Right ventricle myocardium inferior (tissue), 1 donor: Measurements from ENCODE around the gene MGST1. TPM values are rescaled to one million over a fixed set of nuclear protein-coding genes. Genes with fewer than 3 reads are reported as not detected.
"Not testable (repeated sequence)": the region's sequence is repeated elsewhere in the genome, so short reads cannot be mapped to it uniquely, and the experiment has no call there.

Experiments
- ATAC-seq: fragments of 200-7000 bp; cut with Tn5 transposase; one replicate; pipeline ENCODE4 v1.9.1; 2020; ENCODE audit warnings: mild to moderate bottlenecking, moderate library complexity
- DNase-seq: peaks from one replicate; pipeline ENCODE4 v3.0.0; 2021; ENCODE audit errors: missing footprints
- intact Hi-C: fragments of 100-400 bp; cut with DNase I; formaldehyde crosslinking; loops from one replicate; pipeline ENCODE4 v1.11.0; 2022
- total RNA-seq: library from RNA; stranded (reverse); fragmentation: NEBNext Ultra II Directional; extraction: Animal tissue kit (Norgen Biotek cat#: 25700); gene quantifications from one replicate; pipeline ENCODE4 v1.2.1, GENCODE V29; 2021
- donor health status: DM: no; HTN: yes; CAD: no; lungs with severe emphysema.

MGST1 gene
- total RNA-seq, 1 donor from 2014 or later, result 60.1 TPM

DNA sequence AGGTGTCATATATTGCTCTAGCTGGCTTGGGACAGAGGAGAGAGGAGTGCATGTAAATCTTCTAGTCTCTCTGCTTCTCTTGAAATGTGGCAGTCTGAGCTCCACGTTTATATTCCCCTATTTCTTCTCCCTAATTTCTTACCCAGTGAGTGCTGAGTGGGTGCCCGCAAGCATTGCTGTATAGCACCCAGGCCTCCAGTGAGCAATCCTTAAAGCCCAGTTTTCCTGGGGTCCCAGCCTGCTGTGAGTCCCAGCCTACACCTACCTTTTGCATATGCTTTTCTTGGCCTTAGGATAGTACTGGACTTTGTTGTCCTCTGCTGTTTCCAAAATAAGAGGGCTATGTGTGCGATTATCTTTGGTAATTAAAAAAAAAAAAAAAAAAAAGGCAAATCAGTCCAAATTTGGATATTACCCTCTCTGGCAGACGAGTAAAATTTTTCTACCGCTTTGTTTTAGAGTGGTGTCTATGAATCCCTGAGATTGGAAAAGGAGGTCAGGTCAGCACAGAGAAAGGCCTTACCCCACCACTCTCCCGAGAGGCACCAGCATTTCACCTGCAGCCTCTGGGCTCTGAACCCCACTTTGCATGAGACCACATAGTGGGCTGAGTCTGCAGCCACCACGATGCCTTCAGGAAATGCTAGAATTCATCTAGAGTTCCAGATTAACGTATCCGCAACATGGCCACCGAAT is 1.1 kb downstream of the MGST1 start:
- intact Hi-C loops, result no loop called here
- DNase-seq, result no peak
- peak; percentile 5 for ATAC-seq

- ATAC-seq (peak; percentile 76), DNase-seq (peak; percentile 67)
These were observed 1.7 kb downstream of the MGST1 start for GRCh38 chr12:16349131-16349460.

DNA sequence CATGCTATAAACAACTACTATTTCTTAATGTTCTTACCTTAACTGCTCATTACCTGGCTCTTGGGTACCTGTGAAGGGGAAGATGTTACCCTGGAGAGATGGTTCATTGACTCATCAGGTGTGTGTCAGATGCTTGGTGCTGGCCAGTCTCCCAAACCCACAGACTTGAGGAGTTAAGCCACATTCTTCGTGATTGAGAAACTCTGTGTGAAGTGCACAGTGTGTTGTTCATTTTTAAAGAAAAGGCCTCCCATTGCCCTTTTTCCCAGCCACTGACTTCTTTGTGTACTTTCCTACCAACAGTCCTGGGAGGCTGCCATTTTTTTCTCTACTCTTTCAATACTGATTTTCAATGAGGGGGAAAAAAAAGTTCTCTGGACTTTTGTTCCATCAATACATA is 3.2 kb downstream of the MGST1 start:
- intact Hi-C loops, result no loop called here
- ATAC-seq (no peak), DNase-seq (no peak)

More at GRCh38 chr12:16349131-16349460, 1.7 kb downstream of the MGST1 start:
- intact Hi-C loops, result no loop called here

GRCh38 chr12:16352481-16352880 is 5.0 kb downstream of the MGST1 start:
- intact Hi-C loops, result no loop called here
- DNase-seq (no peak), ATAC-seq (no peak)

GRCh38 chr12:16358878-16359277 is 11.4 kb downstream of the MGST1 start:
- ATAC-seq (no peak), DNase-seq (no peak)
- intact Hi-C loops, result no loop called here

DNA sequence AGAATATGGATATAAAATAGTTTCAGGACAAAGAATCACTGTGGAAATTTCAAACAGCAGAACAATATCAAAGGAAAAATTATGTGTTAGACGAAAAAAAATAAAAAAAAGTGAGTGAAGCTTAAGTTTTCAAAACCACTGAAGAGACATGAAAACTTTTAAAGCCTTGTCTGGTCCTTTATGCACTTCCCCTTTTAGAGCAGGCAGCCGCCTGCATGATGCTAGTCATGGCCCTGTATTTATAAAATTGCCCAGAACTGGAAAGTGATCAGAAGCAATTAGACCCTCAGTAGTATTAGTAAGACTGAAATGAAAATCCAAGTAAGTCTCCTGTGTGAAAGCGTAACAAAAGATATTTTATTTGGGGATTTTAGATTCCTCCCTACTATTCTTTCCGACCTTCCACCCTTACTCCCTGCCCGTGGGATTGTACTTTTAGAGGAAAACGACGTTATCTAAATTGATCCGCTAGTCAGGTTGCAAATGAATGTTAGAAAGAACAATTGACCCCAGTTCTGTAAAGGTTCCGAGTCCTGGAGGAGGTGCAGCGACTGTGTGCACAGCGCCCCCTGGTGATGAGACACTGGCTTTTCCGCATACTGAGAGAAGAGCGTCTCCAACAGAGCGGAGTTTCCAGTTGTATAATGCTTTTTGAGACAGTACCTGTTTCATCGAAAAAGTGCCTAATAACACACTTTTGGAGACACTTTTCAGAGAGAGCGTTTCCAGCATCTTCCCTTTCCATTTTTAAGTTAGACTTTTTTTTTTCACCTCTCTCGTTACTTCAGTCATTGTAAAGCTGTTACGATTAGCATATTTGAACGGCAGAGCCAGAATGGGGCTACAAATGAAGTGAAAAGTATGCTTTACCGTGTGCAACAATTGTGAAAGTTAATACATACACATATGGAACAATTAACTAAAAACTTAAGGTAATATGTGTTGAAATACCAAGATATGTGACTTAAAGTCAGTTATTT is 12.4 kb downstream of the MGST1 start:
- DNase-seq (peak; percentile 80), ATAC-seq (peak; percentile 71)
- intact Hi-C loops, result loop anchor here (2.0 kb wide), 1 partner anchor 195 kb away; no protein-coding TSS in a partner anchor

DNA sequence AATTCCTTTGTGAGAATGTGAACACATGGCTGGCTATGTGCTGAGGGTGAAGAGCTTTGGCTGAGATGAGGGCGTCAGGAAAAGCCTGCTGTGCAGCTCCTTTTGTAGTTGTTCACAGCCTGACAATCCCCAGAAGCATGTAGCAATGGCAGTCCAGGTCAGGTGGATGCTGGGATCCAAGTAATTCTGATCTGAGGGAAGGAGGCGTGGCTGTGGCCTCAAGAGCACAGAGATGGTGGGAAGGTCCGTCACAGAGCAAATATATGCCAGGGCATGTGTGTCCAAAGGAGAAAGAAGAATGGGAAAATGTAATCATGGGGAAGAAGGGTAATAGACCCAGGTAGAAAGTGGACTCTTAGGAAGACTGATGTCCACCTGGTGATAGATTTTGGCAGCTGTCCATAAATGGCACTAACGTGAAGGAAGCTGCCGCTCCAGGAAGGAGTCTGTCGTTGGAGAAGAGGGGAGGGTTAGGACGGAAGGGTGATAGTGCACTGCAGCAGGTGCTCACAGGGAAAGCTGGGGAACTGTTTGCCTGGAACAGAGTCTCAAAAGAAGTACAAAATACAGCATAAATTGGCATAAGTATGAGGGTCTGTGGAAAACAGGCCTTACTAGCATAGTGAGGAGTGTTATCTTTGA is 13.8 kb downstream of the MGST1 start:
- DNase-seq, result no peak
- intact Hi-C loops, result loop anchor here (2.0 kb wide), 1 partner anchor 196 kb away; no protein-coding TSS in a partner anchor
- ATAC-seq, result peak; percentile 31

GRCh38 chr12:16362550-16362949 is 15.1 kb downstream of the MGST1 start:
- ATAC-seq, result no peak
- intact Hi-C loops, result no loop called here
- DNase-seq, result no peak

- intact Hi-C loops, result no loop called here
- no peak for ATAC-seq
- DNase-seq, result no peak
These were observed 21.7 kb downstream of the MGST1 start for GRCh38 chr12:16369156-16369555.

GRCh38 chr12:16370096-16370495 is 22.7 kb downstream of the MGST1 start:
- intact Hi-C loops, result no loop called here
- DNase-seq, result no peak
- ATAC-seq, result no peak

GRCh38 chr12:16382652-16383312 is 35.3 kb downstream of the MGST1 start:
- DNase-seq, ATAC-seq, intact Hi-C loops: not testable (repeated sequence)

GRCh38 chr12:16384732-16385131 is 37.3 kb downstream of the MGST1 start:
- no peak for ATAC-seq
- intact Hi-C loops, result no loop called here
- DNase-seq, result no peak

DNA sequence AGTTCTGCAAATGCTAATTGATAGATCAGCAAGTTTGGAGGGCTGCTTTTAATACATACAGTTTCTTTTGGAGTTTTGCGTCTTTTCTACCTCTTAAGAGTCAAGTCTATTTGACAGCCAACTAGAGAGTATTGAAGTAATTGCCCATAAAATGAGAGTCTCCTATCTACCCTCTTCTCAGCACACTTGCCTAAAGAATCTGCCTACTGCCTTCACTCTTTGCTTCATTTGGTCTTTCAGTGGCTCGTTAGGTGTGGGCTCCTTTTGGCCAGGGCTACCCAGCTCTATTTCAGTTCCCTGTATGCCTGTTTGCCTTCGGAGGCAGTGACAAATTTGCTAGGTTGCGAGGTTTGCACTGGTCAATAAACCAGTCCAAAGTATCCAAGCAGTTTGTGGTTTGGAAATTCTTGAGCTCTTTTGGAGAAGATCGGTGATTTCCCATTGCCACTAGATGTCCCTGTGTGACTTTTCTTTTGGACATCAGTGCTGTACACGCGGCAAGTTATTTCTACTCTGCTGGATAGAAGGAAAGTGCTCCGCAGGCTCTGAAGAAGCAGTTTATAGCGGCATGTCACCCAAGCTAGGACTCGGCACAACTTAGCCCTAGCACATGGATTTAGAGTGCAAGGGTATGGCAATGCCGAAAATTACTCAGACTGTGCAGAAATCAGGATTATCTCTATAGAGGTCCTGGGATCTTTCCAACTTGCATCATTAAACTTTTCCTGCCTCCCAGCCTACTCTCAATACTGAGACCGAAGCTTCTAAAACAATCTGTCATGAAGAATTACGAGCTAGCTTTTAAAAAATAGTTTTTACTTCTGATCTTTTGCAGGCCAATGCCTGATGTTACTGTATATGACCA is 38.6 kb downstream of the MGST1 start:
- no peak for DNase-seq
- peak; percentile 73 for ATAC-seq
- intact Hi-C loops, result no loop called here

DNA sequence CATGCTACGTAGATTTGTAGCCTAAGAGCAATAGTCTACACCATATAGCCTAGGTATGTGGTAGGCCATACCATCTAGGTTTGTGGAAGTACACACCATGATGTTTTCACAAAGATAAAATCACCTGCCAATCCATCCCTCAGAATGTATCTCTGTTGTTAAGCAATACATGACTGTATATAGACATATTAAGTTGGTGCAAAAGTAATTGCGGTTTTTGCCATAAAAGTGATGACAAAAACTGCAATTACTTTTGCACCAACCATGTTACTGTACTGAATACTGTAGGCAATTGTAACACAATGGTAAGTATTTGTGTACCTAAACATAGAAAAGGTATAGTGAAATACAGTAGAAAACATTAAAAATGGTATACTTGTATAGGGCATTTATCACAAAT is 40.5 kb downstream of the MGST1 start:
- ATAC-seq (no peak), DNase-seq (no peak)
- intact Hi-C loops, result no loop called here

DNA sequence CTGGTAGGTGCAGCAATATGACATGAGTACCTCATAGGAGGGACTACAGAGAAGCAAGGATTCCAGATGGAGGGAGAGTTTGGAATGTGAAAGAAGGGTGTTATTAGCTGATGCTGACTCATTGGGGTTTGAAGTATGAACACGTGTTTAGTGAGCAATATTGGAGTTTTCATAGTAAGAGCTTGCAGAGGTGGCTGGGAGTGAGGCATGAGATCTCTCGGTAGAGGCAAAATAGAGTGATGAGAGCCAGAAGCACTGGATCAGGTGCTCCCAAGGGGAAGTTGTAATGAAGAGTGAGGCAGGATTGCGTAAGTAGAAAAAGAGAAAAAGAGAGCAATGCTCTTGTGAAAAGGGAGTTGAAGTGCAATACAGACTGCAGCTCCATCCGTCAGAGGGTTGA is 42.1 kb downstream of the MGST1 start:
- ATAC-seq, result peak; percentile 44
- no peak for DNase-seq
- intact Hi-C loops, result no loop called here

DNA sequence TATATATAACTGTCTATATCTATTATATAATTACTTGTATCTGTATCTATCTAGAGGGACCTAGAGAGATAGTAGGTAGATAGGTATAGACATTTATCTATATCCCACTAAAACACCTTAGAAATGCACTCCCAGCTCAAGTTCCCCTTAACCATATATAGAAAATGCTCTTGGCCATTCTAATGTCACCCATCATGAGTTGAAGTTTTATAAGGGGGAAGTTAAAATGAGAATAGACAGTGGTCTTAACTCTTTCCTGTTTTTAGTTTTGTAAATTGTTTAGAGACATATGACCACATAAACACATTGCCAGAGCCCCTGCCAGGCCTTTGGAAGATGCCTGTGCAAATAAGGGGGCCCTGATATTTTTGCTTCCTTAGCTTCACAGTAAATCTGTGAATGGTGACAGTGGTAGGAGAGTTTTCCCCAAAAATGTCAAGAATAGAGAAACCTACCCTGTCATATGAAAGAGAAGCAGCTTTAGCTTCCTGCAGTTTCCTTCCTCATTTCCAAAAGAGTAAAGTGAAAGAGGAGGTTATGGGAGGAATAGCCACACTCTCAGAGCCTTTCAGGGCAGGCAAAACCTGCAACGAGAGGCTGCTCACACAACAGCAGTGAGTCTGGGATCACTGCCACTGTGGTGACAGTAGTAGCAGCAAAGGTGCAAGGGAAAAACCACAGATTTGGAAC is 45.5 kb downstream of the MGST1 start:
- ATAC-seq, result no peak

DNA sequence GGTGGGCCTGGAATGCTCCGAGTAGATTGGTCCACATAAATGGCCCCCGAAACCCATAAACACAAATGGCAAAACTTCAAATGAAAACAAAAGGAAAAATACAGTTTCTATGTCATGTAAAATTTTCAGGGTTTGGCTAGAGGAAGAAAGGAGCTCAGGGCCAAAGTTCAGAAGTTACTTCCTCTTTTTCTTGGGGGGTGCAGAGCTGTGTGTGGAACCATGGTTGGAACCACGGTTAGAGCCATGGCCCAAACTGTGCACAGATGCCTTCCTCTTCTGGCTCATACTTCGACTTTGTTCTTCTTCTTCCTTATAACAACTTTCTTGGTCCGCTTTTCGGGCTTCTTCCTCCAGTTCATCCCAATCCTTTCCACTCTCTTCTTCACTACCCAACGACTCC is 51.7 kb downstream of the MGST1 start:
- DNase-seq (no peak), ATAC-seq (no peak)
- intact Hi-C loops, result no loop called here

More for the DNA sequence above, 45.5 kb downstream of the MGST1 start:
- DNase-seq, result no peak
- intact Hi-C loops, result no loop called here
